GM21786 (cell line): ENCODE data around the gene GOLGA1.
"Not testable (repeated sequence)": the region's sequence is repeated elsewhere in the genome, so short reads cannot be mapped to it uniquely, and the experiment has no call there.

Experiments
- ATAC-seq: cut with Tn5 transposase; IDR thresholded peaks from one replicate; pipeline ENCODE4 v1.9.1; 2021; ENCODE audit not compliant: unreplicated experiment

The GOLGA1 gene

DNA sequence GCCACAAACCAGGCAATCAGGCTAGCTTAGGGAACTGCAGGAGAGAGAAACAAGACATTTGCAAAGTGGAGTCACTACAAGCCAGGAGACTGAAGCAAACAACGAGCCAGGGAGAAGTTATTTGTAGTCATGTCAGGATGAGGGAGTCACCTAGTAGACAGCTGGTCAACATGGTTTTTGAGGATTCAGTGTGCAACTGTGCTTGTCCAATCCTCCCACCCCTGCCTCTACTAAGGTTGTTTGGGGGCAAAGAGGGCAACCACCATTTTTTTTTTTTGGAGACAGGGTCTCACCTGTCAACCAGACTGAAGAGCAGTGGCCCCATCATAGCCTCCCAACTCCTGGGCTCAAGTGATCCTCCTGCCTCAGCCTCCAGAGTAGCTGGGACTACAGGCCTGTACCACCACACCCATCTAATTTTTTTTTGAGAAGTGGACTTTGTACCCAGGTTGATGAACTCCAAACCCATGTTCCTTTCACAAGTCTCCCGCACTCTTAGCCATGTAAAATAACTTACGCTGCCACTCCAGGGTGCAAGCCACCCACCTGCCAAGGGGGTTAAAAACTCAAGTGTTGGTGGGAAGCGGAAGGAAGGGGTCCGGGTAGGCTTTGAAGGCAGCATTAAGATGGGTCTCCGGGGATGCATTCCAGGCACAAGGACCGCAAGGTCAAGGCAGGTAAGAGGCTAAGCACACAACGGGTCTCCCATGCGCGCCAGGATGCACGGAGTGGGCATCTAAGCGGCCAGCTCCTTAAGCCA lies 80.1 kb downstream of the GOLGA1 start:
- no peak for ATAC-seq

DNA sequence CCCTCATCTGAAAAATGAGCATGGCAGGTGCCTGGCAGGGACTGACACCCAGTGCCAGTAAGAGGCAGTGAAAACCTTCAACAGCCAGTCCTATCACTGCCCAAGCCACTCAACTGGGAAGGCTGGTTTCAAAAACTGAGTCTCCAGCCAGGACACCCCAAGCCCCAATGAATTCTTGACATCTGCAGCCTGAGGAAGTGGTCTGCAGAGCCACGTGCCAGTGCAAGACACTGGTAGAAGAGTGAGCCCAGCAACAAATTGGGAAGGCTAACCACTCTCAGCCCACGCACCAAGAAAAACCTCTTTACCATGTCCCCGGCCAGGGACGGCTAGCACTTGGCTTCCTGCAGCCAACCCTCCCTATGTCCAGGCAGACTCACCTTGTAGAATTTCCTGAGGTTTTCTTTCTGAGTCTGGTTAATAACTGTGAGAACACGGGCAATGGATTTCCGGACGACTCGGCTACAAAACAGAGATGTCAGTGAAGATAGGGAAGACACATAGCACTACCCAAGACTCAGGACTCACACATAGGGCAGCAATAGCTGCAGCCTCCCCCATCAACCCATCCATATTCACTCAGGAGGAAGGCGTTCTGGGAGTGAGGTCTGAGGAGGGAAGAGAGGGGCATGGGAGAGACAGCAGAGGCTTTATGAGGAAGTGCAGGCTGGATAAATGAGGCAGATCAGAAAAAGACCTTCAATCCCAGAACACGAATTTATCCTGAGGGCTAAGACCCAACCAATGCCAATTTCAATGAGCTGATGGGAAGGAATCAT lies 80.9 kb downstream of the GOLGA1 start:
- no peak for ATAC-seq

DNA sequence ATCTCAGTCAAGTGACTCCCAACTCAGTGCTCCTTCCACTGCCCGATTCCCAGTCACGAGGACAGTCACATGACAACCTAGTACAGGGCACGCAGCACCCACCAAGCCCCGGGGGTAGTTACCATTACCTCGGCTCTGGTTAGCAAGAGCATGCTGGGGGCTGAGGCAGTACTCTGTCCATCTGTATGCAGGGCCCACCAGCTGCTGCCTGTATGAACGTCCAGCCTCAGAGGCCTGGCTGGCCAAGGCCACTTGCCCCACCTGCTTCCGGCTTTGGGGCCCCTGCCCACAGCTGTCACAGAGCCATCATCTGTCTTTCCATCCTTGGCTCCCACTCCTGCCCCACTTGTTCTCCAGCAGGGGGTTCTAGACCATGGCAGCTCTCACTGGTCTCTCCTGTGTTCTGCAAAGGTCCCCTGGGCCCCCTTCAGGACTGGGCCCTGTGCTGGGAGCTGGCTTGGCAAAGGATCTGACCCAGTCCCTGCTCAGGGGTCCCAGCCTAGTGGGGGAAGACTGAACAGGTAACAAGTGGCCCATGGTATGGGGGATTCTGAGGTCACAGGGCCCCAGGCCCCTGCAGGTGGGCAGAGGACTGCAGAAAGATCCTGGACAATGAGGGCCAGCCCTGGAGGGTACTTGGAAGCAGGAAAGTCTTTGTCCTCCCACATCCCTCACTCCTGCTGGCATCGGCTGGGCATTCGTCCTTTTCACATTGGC lies 82.4 kb downstream of the GOLGA1 start:
- no peak for ATAC-seq

- no peak for ATAC-seq
Measured at GRCh38 chr9:124857533-124858162, 83.2 kb downstream of the GOLGA1 start.

DNA sequence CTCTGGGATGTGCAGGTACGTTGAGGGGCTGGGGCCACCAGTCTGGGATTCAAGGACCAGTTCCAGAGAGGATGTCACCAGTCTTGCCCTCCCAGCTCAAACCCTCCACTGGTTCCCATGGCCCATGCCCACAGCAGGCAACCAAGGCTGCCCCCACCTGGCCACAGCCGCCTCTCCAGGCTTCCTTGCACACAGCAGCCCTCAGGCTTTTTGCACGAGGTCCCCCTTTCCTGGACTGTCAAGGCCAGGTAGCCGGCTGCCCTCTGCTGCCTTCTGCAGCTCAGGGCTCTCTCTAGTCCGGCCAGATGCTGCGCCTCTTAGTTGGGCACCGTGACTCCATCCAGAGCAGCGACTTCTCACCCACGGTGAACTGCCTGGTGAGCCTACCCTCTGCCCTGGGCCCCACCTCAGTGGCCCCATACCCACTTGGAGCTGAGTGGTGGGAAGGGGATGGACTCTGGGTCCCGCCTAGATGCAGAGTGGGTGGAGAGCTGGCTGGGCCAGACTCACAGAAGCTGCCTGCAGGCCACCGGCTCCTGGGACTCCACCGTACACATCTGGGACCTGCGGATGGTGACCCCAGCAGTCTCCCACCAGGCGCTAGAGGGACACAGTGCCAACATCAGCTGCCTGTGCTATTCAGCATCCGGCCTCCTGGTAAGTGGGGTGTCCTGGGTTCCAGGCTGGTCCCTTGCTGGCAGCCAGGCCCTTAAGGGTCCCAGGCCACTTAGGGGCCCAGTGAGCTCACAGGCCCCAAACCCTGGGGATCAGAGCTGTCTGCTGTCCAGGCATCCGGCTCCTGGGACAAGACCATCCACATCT lies 84.7 kb downstream of the GOLGA1 start:
- no peak for ATAC-seq

GRCh38 chr9:124855566-124855943 lies 85.3 kb downstream of the GOLGA1 start:
- no peak for ATAC-seq

DNA sequence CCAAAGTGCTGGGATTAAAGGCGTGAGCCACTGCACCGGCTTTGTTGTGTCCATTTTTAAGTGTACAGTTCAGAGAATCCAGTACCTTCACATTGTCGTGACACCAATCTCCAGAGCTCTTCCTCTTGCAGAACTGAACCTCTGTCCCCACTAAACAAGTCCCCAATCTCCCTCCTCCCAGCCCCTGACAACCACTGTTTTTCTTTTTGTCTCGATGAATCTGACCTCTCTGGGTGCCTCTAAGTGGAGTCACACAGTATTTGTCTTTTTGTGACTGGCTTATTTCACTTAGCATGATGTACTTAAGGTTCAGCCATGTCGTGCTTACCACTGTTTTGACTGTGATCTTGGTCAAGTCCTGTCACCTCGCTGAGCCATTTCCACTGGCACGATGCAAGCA lies 86.1 kb downstream of the GOLGA1 start:
- ATAC-seq: no peak

DNA sequence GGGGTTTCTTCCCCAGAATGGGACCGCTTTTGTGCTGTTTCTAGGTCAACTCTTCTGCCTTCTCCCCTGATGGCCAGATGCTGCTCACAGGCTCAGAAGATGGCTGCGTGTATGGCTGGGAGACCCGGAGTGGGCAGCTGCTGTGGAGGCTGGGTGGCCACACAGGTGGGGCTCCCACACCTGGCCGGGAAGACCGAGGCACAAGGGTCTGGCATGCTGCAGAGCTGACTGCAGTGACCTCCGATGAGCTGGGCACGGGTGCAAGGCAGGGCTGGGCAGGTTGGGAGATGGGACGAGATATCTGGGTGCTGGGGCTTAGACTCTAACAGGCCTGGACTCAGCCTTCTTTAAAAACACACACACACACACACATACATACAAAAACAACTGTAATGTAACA lies 86.7 kb downstream of the GOLGA1 start:
- no peak for ATAC-seq

DNA sequence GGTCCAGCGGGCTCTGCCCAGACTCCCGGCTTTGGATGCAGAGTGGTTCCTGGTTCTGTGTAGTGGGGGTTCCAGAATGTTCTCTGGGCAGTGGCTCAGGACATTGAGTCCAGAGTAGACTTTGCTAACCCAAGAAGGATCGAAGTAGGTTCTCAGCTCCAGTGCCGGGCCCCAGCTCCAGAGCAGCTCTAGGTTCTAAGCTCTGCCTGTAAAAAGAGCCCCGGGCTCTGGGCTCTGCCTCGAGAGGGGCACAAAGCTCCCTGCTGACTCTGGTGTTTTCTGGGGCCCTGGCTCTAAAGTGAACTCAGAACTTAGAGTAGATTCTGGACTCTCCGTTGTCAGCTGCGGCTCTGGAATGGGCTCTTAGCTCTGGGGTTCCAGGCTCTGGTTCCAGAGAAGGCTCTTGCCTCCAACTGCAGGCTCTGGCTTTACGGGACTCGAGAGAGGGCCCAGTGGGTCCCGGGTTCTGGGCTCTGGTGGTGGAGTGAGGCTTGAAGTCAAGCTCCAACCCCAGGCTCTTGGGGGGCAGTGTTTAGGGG lies 87.2 kb downstream of the GOLGA1 start:
- no peak for ATAC-seq

DNA sequence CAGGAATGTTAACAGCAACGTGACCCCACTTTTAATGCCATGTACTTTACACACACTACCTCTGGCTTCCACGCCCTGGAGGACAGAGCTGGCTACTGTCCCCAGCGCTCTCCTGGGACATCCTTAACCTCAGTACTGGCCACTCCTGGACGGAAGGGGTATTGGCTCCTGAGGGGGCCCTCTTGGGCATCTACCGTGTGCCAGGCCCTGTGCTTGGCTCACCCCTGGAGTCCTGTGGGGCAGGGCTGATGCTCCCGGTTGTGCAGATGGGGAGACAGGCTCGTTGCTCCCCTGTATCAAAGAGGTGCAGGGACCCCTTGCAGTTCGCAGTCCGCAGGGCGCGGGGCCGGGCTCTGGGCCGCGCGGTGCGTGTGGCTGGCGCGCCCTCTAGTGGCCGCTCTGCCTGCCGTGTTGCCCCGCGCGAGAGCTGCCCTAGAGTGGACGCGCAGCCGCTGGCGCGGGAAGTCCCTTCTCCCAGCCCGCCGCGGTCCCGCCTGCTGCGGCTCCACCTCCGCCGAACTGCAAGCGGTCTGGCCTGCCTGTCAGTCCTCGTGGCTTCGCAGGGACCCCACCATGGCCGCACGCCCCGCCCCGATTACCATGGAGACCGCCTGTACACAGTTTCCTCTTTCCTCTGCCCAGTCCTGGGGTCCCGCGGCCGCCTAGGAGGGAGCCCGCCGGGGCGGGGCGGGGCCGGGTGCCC lies 87.9 kb downstream of the GOLGA1 start, which contains the start of gene WDR38:
Gene WDR38, plus strand, starts transcription at position 632 of the 703 bp plus-strand sequence. CDS start 72 bp downstream, outside the sequence.
- ATAC-seq: peak; percentile 70

DNA sequence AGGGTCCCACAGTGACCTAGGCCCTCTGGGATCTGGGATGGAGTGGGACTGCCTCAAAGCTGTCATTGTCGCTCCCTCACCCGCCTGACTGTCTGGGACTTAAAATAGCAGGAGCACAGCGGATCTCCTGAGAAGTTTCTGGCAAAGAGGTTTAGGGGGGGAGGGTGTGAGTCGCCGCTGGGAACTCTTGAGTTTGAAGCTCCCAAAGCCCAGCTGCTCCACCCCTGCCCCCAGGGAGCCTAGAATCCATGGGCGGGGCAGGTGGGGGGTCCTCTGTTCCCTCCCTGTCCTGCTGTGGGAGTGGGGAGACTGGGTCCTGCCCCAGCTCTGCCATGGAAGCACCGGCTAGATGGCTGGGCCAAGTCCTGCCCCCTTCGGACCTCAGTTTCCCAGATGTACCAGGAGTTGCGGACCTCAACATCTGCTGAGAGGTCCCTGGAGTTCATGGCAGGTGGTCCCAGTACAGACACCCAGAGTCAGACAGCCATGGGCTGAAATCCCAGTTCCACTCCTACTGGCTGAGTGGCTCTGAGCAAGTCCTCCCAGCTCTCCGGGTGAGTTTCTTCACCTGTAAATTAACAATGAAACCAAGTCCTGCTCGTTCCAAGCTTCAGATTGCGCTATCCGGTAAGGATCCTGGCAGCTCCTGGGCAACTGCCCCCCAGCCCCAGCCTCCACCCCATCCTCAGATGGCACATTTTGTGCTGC lies 88.6 kb downstream of the GOLGA1 start:
- ATAC-seq: no peak

- ATAC-seq: no peak
Measured at GRCh38 chr9:124849801-124850200, 91.1 kb downstream of the GOLGA1 start.

GRCh38 chr9:124846969-124847368 lies 93.9 kb downstream of the GOLGA1 start:
- no peak for ATAC-seq

DNA sequence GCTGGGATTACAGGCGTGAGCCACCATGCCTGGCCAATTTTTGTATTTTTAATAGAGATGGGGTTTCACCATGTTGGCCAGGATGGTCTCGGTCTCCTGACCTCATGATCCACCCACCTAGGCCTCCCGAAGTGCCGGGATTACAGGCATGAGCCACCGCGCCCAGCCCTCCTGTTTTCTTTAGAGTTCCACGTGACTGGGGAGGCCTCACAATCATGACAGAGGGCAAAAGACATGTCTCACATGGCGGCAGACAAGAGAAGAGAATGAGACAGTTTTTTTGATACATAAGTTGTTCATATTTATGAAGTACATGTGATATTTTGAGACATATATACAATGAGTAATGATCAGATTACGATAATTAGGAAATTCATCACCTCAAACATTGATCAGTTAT lies 94.4 kb downstream of the GOLGA1 start:
- not testable (repeated sequence) for ATAC-seq

- no peak for ATAC-seq
Measured at GRCh38 chr9:124844291-124844690, 96.6 kb downstream of the GOLGA1 start.

- ATAC-seq: no peak
Measured at GRCh38 chr9:124843456-124844034, 97.3 kb downstream of the GOLGA1 start.

GRCh38 chr9:124841075-124841821 lies 99.6 kb downstream of the GOLGA1 start:
- ATAC-seq: no peak
